HG02885 (cell line): ENCODE data around the gene SCD5.

Experiments
- ATAC-seq: cut with Tn5 transposase; IDR thresholded peaks from one replicate; pipeline ENCODE4 v1.9.1; 2021; ENCODE audit warnings: mild to moderate bottlenecking; ENCODE audit not compliant: unreplicated experiment, poor library complexity

The SCD5 gene

GRCh38 chr4:82697561-82697960 lies 101.0 kb downstream of the SCD5 start:
- ATAC-seq = no peak

- ATAC-seq = no peak
Measured at GRCh38 chr4:82696117-82696860, 102.3 kb downstream of the SCD5 start.

- ATAC-seq = no peak
Measured at GRCh38 chr4:82694892-82695291, 103.7 kb downstream of the SCD5 start.

- no peak for ATAC-seq
Measured at GRCh38 chr4:82694046-82694445, 104.5 kb downstream of the SCD5 start.

GRCh38 chr4:82692101-82692780 lies 106.4 kb downstream of the SCD5 start:
- ATAC-seq = no peak

GRCh38 chr4:82691431-82691830 lies 107.2 kb downstream of the SCD5 start:
- ATAC-seq = no peak

GRCh38 chr4:82688091-82688795 lies 110.4 kb downstream of the SCD5 start:
- no peak for ATAC-seq

- no peak for ATAC-seq
Measured at GRCh38 chr4:82687531-82687930, 111.1 kb downstream of the SCD5 start.

GRCh38 chr4:82681754-82682153 lies 116.8 kb downstream of the SCD5 start:
- ATAC-seq = no peak

GRCh38 chr4:82680834-82681233 lies 117.8 kb downstream of the SCD5 start:
- ATAC-seq = no peak

GRCh38 chr4:82679531-82679930 lies 119.1 kb downstream of the SCD5 start:
- no peak for ATAC-seq

GRCh38 chr4:82678051-82678450 lies 120.5 kb downstream of the SCD5 start:
- ATAC-seq = no peak

- ATAC-seq = no peak
Measured at GRCh38 chr4:82677327-82677726, 121.3 kb downstream of the SCD5 start.

GRCh38 chr4:82667761-82668480 lies 130.7 kb downstream of the SCD5 start:
- ATAC-seq = no peak

GRCh38 chr4:82666970-82667665 lies 131.5 kb downstream of the SCD5 start:
- no peak for ATAC-seq

- no peak for ATAC-seq
Measured at GRCh38 chr4:82661181-82661992, 137.2 kb downstream of the SCD5 start.

GRCh38 chr4:82652062-82652461 lies 146.5 kb downstream of the SCD5 start:
- ATAC-seq = no peak

- no peak for ATAC-seq
Measured at GRCh38 chr4:82650868-82651267, 147.7 kb downstream of the SCD5 start.

GRCh38 chr4:82648356-82648755 lies 150.2 kb downstream of the SCD5 start:
- no peak for ATAC-seq
